ENCODE data around the gene ASPSCR1. TPM values are rescaled to one million over a fixed set of nuclear protein-coding genes. Genes with fewer than 3 reads are reported as not detected.

Gene ASPSCR1
- total and polyA plus RNA-seq, 2 of the 13 experiments (the other 11 are each of a cell fraction or from before 2014, with no cell fraction given) = 274 to 314 TPM

- TF ChIP-seq NCOR1 (IDR thresholded peaks at IDR 0.05; ENCODE audit: borderline replicate concordance, low read length) = no peak
- TF ChIP-seq NFKB2 (CRISPR knock-in tag; IDR thresholded peaks at IDR 0.05; ENCODE audit: borderline replicate concordance) = 0 out of 2 replicates have a peak, but pooled peaks have one; percentile 26
- TF ChIP-seq ZNF790 (CRISPR knock-in tag; IDR thresholded peaks at IDR 0.05; ENCODE audit: borderline replicate concordance) = no peak
- TF ChIP-seq ZNF263 (CRISPR knock-in tag; IDR thresholded peaks at IDR 0.05) = no peak; the same call in 1 of the 2 replicates
- TF ChIP-seq ZNF333 (CRISPR knock-in tag; IDR thresholded peaks at IDR 0.05; ENCODE audit: borderline replicate concordance) = peak; percentile 41; the same call in 1 of the 2 replicates
- TF ChIP-seq RBAK (CRISPR knock-in tag; IDR thresholded peaks at IDR 0.05) = no peak
- no peak for TF ChIP-seq FOSL1 (CRISPR knock-in tag; IDR thresholded peaks at IDR 0.05; ENCODE audit: borderline replicate concordance)
- no peak; the same call in 1 of the 2 replicates for TF ChIP-seq NR0B2 (CRISPR knock-in tag; IDR thresholded peaks at IDR 0.05)
- TF ChIP-seq HOXA3 (CRISPR knock-in tag; IDR thresholded peaks at IDR 0.05) = peak; percentile 11; the same call in 1 of the 2 replicates
- no peak for TF ChIP-seq SYNCRIP (IDR thresholded peaks at IDR 0.05; ENCODE audit: insufficient read depth, low read depth, low read length)
- 0 out of 2 replicates have a peak, but pooled peaks have one; percentile 68 for TF ChIP-seq NFIB (CRISPR knock-in tag; IDR thresholded peaks at IDR 0.05; ENCODE audit: borderline replicate concordance)
- TF ChIP-seq CHCHD3 (CRISPR knock-in tag; IDR thresholded peaks at IDR 0.05) = no peak
- TF ChIP-seq ZNF136 (CRISPR knock-in tag; IDR thresholded peaks at IDR 0.05; ENCODE audit: low read depth) = no peak
- peak; percentile 93 for TF ChIP-seq U2AF1 (optimal IDR thresholded peaks at IDR 0.05; ENCODE audit: low read depth, low read length)
- TF ChIP-seq ZSCAN12 (CRISPR knock-in tag; IDR thresholded peaks at IDR 0.05) = no peak
- TF ChIP-seq ZNF704 (CRISPR knock-in tag; IDR thresholded peaks at IDR 0.05; ENCODE audit: borderline replicate concordance) = peak; percentile 68; the same call in 1 of the 2 replicates
- TF ChIP-seq POGZ (CRISPR knock-in tag; IDR thresholded peaks at IDR 0.05) = no peak
- TF ChIP-seq ZBTB4 (CRISPR knock-in tag; IDR thresholded peaks at IDR 0.05; ENCODE audit: borderline replicate concordance) = no peak
- TF ChIP-seq MED1 (CRISPR knock-in tag; IDR thresholded peaks at IDR 0.05) = no peak; the same call in 1 of the 2 replicates
- TF ChIP-seq ATF2 (CRISPR knock-in tag; IDR thresholded peaks at IDR 0.05) = no peak
Observed at GRCh38 chr17:82023447-82024241, 46.2 kb downstream of the ASPSCR1 start (continued).
